ENCODE results near the gene NCOR1.
"Not testable (repeated sequence)": the region's sequence is repeated elsewhere in the genome, so short reads cannot be mapped to it uniquely, and the experiment has no call there.

Gene NCOR1

GRCh38 chr17:16145319-16145890, 69.9 kb downstream of the NCOR1 start:
- DNase-seq = not testable (repeated sequence)

GRCh38 chr17:16141685-16142084, 73.6 kb downstream of the NCOR1 start:
- DNase-seq = no peak

GRCh38 chr17:16140854-16141253, 74.5 kb downstream of the NCOR1 start:
- no peak for DNase-seq

GRCh38 chr17:16135461-16135860, 79.9 kb downstream of the NCOR1 start:
- DNase-seq = no peak

- DNase-seq = no peak
Measured at GRCh38 chr17:16131593-16131992, 83.7 kb downstream of the NCOR1 start.

- no peak for DNase-seq
Measured at GRCh38 chr17:16129441-16130205, 85.7 kb downstream of the NCOR1 start.

- DNase-seq = no peak
Measured at GRCh38 chr17:16123531-16123930, 91.8 kb downstream of the NCOR1 start.

- DNase-seq = no peak
Measured at GRCh38 chr17:16122697-16123434, 92.5 kb downstream of the NCOR1 start.

- DNase-seq = no peak
Measured at GRCh38 chr17:16121915-16122314, 93.4 kb downstream of the NCOR1 start.

GRCh38 chr17:16120937-16121336, 94.4 kb downstream of the NCOR1 start:
- no peak for DNase-seq

GRCh38 chr17:16117149-16117548, 98.2 kb downstream of the NCOR1 start:
- no peak for DNase-seq

GRCh38 chr17:16115077-16115698, 100.1 kb downstream of the NCOR1 start:
- not testable (repeated sequence) for DNase-seq

GRCh38 chr17:16108871-16109270, 106.5 kb downstream of the NCOR1 start:
- DNase-seq = no peak

- DNase-seq = no peak
Measured at GRCh38 chr17:16108386-16108785, 106.9 kb downstream of the NCOR1 start.

GRCh38 chr17:16107165-16107770, 108.1 kb downstream of the NCOR1 start:
- no peak for DNase-seq

GRCh38 chr17:16106161-16106891, 109.0 kb downstream of the NCOR1 start:
- no peak for DNase-seq

GRCh38 chr17:16104189-16104588, 111.1 kb downstream of the NCOR1 start:
- no peak for DNase-seq

GRCh38 chr17:16101440-16101839, 113.9 kb downstream of the NCOR1 start:
- DNase-seq = no peak

GRCh38 chr17:16100737-16101400, 114.5 kb downstream of the NCOR1 start:
- DNase-seq = no peak

GRCh38 chr17:16091773-16092172, 123.6 kb downstream of the NCOR1 start:
- DNase-seq = no peak

GRCh38 chr17:16086957-16087356, 128.4 kb downstream of the NCOR1 start:
- no peak for DNase-seq
